ENCODE measurements around the gene TNS3. TPM values are rescaled to one million over a fixed set of nuclear protein-coding genes. Genes with fewer than 3 reads are reported as not detected.

The TNS3 gene
- total RNA-seq, 1 experiment from 2014 or later: 143 TPM

DNA sequence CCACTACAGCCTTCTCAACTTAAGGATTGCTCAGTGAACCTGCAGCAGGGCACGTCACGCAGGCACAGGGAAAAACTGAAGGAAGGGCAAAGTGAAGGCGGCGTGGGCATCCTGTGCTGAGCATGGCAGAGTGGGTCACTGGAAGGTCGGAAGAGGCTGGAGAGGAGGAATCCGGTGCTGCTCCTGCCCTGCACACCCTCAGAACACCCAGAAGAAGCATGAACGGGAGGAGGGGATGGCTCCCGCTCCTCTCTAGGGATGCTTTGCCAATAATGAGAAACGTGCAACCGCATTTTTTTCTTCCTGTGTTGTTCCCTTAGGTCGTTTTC is 175.1 kb downstream of the TNS3 start:
- ChIA-PET CTCF (interaction anchor here (1.0 kb wide), 1 partner anchor 141 kb away, joined by 3 read pairs; no protein-coding TSS in a partner anchor), POLR2A (ENCODE audit: unreplicated experiment) (no interaction called here)
- H4K20me1 ChIP-seq (ENCODE audit: insufficient read depth): peaks cover 73% of the 10 kb centered on the region
- no peak overlapping the region for H3K4me2 ChIP-seq
- 0 out of 2 replicates have a peak, but pooled peaks cover 14% of the 10 kb centered on the region for H3K79me2 ChIP-seq (ENCODE audit: low read depth)
- no peak overlapping the region for H3K27ac ChIP-seq
- H3K4me3 ChIP-seq: no peak overlapping the region
- no peak for TF ChIP-seq EZH2 (IDR thresholded peaks at IDR 0.05; ENCODE audit: low read depth)
- TF ChIP-seq, protein P1, sequence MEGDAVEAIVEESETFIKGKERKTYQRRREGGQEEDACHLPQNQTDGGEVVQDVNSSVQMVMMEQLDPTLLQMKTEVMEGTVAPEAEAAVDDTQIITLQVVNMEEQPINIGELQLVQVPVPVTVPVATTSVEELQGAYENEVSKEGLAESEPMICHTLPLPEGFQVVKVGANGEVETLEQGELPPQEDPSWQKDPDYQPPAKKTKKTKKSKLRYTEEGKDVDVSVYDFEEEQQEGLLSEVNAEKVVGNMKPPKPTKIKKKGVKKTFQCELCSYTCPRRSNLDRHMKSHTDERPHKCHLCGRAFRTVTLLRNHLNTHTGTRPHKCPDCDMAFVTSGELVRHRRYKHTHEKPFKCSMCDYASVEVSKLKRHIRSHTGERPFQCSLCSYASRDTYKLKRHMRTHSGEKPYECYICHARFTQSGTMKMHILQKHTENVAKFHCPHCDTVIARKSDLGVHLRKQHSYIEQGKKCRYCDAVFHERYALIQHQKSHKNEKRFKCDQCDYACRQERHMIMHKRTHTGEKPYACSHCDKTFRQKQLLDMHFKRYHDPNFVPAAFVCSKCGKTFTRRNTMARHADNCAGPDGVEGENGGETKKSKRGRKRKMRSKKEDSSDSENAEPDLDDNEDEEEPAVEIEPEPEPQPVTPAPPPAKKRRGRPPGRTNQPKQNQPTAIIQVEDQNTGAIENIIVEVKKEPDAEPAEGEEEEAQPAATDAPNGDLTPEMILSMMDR (conservative IDR thresholded peaks at IDR 0.05): no peak
- H2AFZ ChIP-seq: no peak overlapping the region
- H3K27me3 ChIP-seq (ENCODE audit: insufficient read depth, low read depth): no peaks in the 10 kb centered on the region
- peaks cover 41% of the 10 kb centered on the region; the same call in 1 of the 2 replicates for H3F3A ChIP-seq (ENCODE audit: insufficient read depth, low read depth)
- BruUV-seq (replicated peaks): no TSS peak
- no peak for DNase-seq
- H3K9me3 ChIP-seq (ENCODE audit: insufficient read depth, low read depth): no peaks in the 10 kb centered on the region
- H3K4me1 ChIP-seq (replicated peaks; ENCODE audit: insufficient read depth): no peaks in the 10 kb centered on the region
- intact Hi-C loops (cut with micrococcal nuclease; ENCODE audit: unreplicated experiment): loop anchor here (1.0 to 10.0 kb wide), 2 partner anchors 26 to 142 kb away; no protein-coding TSS in a partner anchor
- H3K9me2 ChIP-seq (ENCODE audit: insufficient read depth): no peaks in the 10 kb centered on the region
- peaks cover 62% of the 10 kb centered on the region for H3K36me3 ChIP-seq (ENCODE audit: low read depth)

DNA sequence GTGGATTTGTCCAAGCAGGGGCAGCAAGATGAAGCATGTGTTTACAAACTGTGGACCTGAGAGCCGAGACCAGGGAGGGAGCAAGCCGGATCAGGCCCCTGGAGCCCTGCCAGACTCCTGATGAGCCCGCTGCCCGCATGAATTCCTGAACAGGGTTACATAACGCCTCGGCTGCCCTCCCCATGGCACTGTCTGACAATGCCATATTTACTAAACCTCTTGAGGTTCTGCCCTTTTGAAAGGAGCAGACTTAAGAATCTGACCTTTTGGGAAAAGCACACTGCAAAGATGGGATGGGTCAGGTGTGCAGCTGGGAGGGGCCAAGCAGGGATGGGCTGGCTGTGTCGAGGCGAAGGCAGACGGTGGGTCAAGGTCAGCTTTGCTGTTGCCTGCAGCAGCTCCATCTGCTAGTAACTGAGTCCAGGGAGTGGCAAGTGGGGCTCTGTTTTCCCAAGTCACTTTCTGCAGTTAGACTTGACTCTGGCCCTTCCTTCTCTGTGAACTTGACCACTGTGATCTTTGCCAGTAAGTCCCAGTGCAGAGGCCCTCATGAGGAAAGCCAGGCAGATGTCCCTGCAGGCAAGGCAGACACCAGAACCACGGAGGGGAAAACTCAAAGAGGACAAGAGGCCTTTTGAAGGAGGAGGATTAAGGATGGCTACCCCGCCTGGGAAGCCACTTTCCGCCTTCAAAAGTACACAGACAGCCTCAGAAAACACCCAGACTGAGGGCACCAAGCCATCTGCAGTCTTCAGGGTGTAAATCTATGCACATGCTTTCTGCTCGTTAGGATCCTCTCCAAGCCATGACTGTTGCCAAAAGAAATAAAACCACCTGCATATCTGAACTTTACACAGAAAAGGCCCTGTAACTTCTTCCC is 175.8 kb downstream of the TNS3 start:
- H3K79me2 ChIP-seq (ENCODE audit: low read depth): 0 out of 2 replicates have a peak, but pooled peaks cover 14% of the 10 kb centered on the region
- H3K27ac ChIP-seq: no peak overlapping the region
- H3K9me2 ChIP-seq (ENCODE audit: insufficient read depth): no peaks in the 10 kb centered on the region
- no peaks in the 10 kb centered on the region for H3K9me3 ChIP-seq (ENCODE audit: insufficient read depth, low read depth)
- H3K36me3 ChIP-seq (ENCODE audit: low read depth): peaks cover 58% of the 10 kb centered on the region
- no peak overlapping the region for H2AFZ ChIP-seq
- H3K27me3 ChIP-seq (ENCODE audit: insufficient read depth, low read depth): no peaks in the 10 kb centered on the region
- no peak overlapping the region for H3K4me2 ChIP-seq
- no peaks in the 10 kb centered on the region for H3K4me1 ChIP-seq (replicated peaks; ENCODE audit: insufficient read depth)
- peaks cover 73% of the 10 kb centered on the region for H4K20me1 ChIP-seq (ENCODE audit: insufficient read depth)
- ChIA-PET CTCF (no interaction called here), POLR2A (ENCODE audit: unreplicated experiment) (no interaction called here)
- H3F3A ChIP-seq (ENCODE audit: insufficient read depth, low read depth): peaks cover 37% of the 10 kb centered on the region
- intact Hi-C loops (cut with micrococcal nuclease; ENCODE audit: unreplicated experiment): loop anchor here (1.0 to 10.0 kb wide), 2 partner anchors 26 to 141 kb away; no protein-coding TSS in a partner anchor
- peak in 1 of 2 experiments; percentile 87 for DNase-seq
- TF ChIP-seq, protein P1 (conservative IDR thresholded peaks at IDR 0.05): no peak
- TF ChIP-seq EZH2 (IDR thresholded peaks at IDR 0.05; ENCODE audit: low read depth): no peak
- no peak overlapping the region for H3K4me3 ChIP-seq
- no TSS peak for BruUV-seq (replicated peaks)

DNA sequence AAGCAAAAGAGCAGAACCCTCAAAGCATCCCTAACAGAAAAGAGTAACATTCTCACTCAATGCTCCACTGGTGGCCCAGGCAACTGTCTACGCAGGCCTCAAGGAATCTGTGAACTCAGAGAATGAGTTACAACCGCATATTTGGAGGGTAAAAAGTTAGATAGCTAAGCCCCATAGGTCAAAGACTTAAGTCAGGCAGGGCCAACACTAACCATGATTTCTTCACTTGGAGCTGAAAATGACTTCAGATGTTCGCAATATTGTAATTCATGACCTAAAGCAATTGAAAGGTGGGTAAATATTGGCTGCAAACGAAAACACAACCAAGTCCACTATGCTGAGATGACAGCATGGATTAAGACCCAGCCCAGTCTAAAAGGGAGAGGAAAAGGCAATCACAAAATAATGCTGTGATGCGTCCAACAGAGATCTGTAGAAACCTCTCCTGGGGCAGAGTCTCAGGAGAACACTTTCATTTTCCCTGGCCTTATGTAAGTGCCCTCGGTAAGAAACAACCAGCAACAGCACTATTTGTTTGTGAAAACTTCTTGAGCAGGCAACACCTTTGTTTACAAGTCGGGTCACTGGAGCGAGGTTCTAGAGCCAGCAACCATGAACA is 176.5 kb downstream of the TNS3 start:
- TF ChIP-seq EZH2 (IDR thresholded peaks at IDR 0.05; ENCODE audit: low read depth): no peak
- TF ChIP-seq, protein P1 (conservative IDR thresholded peaks at IDR 0.05): no peak
- 0 out of 2 replicates have a peak, but pooled peaks cover 14% of the 10 kb centered on the region for H3K79me2 ChIP-seq (ENCODE audit: low read depth)
- peaks cover 72% of the 10 kb centered on the region for H4K20me1 ChIP-seq (ENCODE audit: insufficient read depth)
- H3K4me3 ChIP-seq: no peak overlapping the region
- no TSS peak for BruUV-seq (replicated peaks)
- H3K27ac ChIP-seq: no peak overlapping the region
- H3K9me3 ChIP-seq (ENCODE audit: insufficient read depth, low read depth): no peaks in the 10 kb centered on the region
- no peaks in the 10 kb centered on the region for H3K27me3 ChIP-seq (ENCODE audit: insufficient read depth, low read depth)
- no peak overlapping the region for H2AFZ ChIP-seq
- no peaks in the 10 kb centered on the region for H3K9me2 ChIP-seq (ENCODE audit: insufficient read depth)
- peaks cover 36% of the 10 kb centered on the region for H3F3A ChIP-seq (ENCODE audit: insufficient read depth, low read depth)
- H3K4me2 ChIP-seq: no peak overlapping the region
- peaks cover 56% of the 10 kb centered on the region for H3K36me3 ChIP-seq (ENCODE audit: low read depth)
- DNase-seq: no peak
- CTCF ChIA-PET: no interaction called here
- intact Hi-C loops (cut with micrococcal nuclease; ENCODE audit: unreplicated experiment): loop anchor here (10.0 kb wide), 1 partner anchor 141 kb away; no protein-coding TSS in a partner anchor
- POLR2A ChIA-PET (ENCODE audit: unreplicated experiment): no interaction called here
- no peaks in the 10 kb centered on the region for H3K4me1 ChIP-seq (replicated peaks; ENCODE audit: insufficient read depth)
